Measurements from ENCODE around the gene USH1C. TPM values are rescaled to one million over a fixed set of nuclear protein-coding genes. Genes with fewer than 3 reads are reported as not detected.

The USH1C gene
- polyA plus RNA-seq, 4 donors, result 47.2 to 81.6 (median 67.8) TPM

DNA sequence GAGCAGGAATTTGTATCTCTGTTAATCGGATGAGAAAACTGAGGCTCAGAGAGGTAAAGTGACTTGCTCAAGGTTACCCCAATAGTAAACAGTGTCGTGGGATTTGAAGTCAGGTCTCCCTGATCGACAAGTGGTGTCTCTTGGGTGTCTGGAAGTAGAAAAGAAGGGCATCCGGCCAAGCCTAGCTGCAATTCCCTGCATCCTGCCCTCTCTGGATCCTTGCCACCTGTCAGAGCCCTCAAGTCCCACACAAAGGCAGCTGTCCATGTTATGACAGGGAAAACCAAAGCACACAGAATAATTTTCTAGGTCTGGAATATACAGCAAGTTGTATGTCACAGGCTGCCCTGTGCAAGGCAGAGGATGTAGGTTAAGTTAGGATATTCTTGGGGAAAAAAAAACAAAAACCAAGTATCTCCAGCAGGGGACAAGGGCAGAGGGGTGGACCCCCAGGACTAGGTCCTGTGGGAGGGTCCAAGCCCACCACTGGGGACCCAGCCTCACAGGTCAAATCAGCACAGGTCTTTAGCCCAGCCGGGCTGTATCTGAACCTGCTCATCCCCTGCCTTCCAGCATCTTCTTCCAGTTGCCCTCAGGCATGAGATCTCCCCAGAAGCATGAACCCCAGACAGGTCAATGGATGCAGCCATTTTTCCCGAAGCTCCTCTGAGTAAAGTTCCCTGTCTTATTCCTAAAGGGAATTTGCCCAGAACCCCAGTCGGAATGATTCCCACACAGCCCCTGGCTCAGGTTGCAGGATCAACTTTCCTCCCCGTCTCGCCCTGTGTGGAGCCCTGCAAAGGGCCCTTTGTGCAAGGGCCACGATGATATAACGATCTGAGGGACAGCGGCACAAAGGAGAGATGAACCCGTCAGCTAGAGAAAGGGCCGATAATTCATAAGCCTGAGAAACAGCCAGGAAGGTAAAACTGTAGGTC, 15.0 kb downstream of the USH1C start:
- DNase-seq (ENCODE audit: low read depth in 4 of 4, low spot score in 2 of 4), result no peak

DNA sequence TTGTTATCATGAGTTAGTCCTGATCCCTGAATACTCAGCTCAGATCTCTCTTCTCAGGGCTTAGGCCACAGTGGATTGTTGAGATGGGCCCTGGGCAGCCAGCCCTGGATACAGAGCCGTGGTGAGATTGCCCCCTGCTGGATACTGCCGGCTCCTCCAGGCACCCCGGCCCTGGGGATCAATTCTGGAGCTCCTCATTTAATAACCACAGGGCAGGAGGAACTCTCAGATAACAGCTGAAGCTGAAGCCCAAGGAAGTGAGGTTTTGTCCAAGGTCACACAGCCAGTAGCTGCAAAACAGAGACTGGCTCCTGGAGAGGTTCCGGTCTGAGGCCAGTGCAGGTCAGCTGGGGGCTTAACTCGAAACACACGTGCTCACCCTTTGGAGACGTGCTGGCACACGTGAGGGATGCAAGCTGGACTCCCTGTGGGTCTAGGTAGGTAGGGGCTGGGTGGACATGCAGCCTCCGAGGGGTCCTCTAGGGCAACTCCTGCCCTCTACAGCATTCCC, 16.0 kb downstream of the USH1C start:
- no peak for DNase-seq (ENCODE audit: low read depth in 4 of 4, low spot score in 2 of 4)

DNA sequence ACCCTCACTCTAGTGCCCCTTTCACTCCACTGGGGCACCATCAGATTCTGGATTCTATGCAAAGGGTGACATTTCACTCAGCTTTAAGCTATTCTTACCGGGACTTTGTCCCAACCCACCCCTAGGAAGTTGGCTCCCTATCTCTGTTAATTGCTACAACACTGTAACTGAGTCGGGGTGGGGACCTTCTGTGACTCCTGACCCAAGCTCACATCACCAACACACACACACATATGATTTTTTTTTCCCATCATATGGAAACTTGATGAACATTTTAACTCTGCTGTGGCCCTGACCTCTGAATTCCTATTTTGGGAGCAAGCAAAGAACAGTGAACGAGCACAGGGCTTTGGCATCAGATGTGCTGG, 16.6 kb downstream of the USH1C start:
- DNase-seq (ENCODE audit: low read depth in 4 of 4, low spot score in 2 of 4), result no peak

DNA sequence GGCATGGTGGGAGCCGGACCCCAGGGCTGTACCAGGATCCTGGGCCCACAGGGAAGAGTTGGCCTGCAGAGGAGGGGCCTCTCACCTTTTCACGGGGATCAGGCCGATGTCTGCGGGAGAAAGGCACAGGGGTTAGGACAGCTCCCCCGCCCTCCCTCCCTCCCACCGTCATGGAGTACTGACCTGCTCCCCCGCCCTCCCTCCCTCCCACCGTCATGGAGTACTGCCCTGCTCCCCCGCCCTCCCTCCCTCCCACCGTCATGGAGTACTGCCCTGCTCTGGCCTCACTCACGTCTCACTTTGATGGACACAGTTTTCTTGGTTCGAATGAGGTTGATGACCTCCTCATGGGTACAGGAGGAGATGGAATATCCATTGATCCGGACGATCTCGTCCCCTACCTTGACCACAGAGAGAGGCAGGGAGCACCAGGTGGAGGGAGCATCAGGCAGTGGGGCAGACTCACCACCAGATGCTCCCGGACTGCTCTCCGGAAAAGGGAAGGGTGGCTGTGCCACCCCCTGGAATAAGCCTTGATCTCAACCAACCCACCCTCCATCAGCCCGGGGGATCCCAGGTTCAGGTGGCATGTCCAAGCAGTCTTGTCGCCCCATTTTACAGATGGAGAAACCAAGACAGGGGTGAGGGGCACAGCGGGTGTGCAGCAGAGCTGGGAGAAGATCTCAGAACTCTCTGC, 17.1 kb downstream of the USH1C start:
- no peak for DNase-seq (ENCODE audit: low read depth in 4 of 4, low spot score in 2 of 4)

DNA sequence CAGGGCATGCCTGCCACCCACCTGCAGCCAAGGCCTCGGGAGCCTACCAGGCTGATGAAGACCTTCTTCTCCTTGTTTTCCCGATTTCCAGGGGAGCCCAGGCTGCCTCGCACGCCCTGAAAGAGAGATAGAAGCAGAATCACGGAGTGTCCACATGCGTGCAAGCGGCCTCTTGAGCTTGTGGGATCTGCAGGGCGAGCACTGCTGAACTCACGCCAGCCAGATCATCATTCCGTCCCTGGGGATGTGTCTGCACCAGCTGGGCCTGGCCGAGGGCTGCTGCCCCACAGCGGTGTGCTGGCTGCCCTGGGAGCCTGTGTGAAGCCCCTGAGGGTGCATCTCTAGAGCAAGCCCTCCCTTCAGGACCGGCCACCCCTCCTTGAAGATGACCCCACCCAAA, 17.9 kb downstream of the USH1C start:
- no peak for DNase-seq (ENCODE audit: low read depth in 4 of 4, low spot score in 2 of 4)

DNA sequence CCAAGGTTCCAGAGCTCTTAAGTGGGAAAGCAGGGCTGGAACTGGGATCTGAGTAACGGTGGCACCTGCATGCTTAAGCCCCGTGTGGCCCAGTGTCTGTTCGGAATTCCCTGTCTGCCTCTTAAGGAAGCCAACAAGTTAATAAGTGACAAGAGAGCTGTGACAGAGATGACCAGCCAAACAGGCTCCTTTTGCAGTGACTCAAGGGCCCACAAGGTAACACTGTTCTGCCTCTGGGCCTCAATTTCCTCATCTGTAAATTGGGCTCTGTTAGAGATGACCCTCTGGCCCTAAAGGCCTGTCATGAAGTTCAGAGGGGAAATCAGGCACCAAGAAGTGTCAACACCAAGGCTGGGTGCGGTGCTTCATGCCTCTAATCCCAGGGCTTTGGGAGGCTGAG, 18.6 kb downstream of the USH1C start:
- DNase-seq (ENCODE audit: low read depth in 4 of 4, low spot score in 2 of 4), result no peak

DNA sequence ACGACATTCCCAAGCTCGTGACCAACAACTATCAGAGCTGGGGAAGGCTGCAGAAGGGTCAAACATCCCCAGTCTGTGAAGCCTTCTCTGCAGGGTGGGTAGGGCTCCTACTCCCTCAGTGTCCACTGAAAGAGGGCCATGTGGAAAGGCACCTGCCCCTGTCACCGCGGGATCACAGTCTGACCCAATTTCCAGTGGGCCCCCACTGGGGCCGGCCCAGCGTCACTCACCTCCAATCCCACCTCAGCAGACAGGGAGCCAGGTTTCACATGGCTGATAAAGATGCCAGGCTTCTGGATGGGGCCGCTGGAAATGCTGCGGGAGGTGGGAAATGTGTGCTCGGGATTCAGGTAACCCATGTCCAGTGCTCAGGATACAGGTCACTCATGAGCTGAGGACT, 20.0 kb downstream of the USH1C start:
- no peak for DNase-seq (ENCODE audit: low read depth in 4 of 4, low spot score in 2 of 4)

DNA sequence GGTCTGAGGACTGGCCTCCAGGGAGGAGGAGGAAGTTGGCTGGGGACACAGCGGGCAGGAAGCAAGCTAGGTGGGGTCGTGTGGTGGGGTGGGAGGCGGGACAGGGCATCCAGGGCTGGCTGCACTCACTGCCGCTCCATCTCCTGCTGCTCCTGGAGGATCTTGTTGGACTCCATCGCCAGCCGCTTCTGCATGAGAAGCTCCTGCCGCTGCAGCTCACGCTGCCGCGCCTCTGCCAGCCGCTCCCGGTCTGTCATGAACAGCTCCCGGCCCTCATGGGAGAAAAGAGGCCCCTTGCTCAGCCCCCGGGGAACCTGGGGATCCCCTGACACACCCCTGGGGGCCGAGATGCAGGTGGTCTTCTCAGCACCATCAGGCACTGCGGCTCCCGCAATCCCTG, 21.6 kb downstream of the USH1C start:
- DNase-seq (ENCODE audit: low read depth in 4 of 4, low spot score in 2 of 4), result no peak

DNA sequence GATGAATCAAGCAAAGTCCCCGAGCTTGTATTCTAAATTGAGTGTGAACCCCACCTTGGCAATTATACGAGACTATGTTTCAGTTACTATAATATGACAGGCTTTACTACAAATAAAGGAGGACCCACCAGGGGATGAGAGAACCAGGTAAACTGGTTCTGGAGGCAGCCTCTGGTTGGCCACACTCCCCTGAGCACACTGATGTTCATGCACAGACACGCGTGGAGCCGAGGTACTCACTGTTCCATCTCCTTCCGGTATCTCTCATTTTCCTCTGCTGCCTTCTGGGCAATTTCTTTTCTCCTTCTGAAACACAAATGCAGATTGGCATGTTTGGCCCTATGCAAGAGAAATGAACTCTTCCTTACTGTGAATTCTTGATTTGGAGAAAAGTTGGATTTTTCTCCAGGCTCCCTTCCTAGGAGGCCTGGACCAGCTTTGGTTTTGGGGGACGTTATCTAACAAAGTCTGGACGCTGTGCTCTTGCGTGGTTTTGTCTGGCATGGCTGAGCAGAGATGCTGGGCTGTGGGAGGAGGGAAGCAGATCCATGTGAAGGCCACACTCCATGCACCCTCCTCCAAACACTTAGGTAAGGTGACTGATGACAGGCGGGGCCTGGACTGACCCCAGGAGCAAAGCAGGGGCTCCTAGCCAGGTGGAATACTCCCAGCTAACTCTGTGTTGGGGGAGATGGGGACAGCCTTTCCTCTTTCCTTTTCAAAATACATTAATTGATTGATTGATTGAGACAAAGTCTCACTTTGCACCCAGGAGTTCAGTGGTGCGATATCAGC, 22.9 kb downstream of the USH1C start:
- DNase-seq (ENCODE audit: low read depth in 4 of 4, low spot score in 2 of 4), result no peak

DNA sequence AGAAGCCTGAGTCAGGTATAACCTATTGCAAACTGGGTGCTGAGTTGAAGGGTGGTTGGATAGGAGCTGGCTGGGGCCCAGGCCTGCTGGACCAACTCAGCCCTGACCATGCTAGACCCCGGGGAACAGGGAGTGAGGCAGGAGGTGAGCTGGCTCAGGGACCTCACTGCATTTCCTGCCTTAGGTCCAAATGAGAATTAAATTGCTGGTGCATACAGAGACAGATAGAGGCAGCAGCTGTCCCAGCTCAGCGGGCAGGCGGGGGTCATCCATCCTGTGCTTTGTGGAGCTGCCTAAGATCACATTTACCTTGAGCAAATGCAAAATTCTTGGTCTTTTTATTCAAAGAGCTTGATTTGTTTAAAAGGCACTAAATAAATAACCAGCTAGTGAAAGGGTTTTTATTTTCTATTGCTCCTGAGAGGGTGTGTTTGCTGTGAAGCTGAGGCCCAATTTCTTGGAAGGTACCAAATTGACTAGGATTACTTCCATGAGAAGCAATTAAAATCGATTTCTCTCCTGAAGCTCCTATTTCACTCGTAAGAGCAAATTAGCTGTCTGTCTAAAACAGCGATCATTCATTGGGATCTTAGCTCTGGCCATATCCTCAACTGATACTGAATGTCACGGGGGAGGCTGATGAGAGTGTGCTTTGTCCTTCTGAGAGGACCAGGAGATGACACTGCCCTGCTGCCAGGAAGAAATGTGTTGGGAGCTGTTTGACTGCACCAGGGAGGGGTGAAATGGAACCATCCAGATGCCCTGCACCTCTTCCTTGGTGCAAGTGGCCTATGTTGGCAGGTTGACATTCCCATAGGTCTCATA, 24.9 kb downstream of the USH1C start:
- DNase-seq (ENCODE audit: low read depth in 4 of 4, low spot score in 2 of 4), result no peak

DNA sequence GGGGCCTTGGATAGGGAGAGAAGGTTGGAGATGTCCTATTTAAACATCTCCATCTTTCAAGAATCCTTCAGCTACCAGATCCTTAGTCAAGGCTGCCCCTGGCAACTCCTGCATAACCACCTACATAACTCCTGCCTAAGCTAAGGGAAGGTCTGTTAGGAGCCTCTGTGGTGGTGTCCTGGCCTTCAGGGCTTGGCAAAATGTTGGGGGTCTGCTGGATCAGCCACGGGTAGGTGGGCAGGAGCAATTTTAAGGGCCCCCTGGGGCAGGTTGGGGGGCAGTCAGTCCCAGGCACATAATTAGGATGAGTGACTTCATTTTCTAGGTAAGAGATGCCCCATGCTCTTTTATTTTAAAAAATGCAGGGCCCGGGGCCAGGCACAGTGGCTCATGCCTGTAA, 25.9 kb downstream of the USH1C start:
- no peak for DNase-seq (ENCODE audit: low read depth in 4 of 4, low spot score in 2 of 4)

DNA sequence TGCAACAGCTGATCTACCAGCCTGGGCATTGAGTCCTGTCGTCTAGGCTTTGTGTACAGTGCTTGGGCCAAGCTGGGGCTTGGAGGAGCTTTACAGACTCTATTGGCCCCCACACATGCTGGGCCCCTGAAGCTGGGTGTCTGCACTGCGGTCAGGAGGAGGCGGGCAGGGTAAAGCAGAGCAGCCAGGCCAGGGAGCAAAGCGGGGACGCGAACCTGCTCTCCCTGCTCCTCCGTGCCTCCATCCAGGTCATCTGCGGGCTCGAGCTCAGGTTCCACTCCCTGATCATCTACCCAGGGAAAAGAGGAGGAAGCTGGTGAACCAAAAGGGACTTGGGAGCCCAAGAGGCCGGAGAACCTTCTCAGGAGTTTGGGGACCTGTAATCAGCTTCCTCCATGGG, 27.0 kb downstream of the USH1C start:
- DNase-seq (ENCODE audit: low read depth in 4 of 4, low spot score in 2 of 4), result no peak

DNA sequence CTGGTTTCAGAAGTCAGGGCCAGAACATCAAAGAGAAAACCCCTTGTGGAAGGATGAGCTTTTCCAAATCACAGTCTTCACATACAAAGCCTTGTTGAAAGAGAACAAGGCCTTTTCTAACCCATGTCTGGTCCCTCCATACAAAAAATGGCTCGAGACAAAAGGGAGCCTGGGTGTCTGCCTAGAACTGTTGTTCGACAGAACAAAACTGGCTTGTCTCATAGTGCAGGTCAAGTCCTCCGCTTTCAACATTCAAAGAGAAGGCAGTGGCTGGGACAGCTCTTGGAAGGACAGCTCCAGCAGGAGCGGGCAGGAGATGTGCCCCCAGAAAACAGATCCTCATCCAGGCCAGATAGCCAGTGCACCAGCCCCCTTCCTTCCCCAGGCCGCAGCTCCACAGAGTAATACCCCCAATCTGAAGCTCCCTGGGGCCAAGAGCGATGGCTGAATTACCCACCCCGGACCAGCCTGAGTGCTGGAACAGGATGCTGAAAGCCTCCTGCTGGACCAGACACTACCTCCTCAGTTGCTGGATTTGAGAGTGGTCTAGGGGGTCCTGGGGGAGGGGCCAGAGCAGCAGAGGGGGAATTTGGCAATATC, 27.6 kb downstream of the USH1C start:
- no peak for DNase-seq (ENCODE audit: low read depth in 4 of 4, low spot score in 2 of 4)

DNA sequence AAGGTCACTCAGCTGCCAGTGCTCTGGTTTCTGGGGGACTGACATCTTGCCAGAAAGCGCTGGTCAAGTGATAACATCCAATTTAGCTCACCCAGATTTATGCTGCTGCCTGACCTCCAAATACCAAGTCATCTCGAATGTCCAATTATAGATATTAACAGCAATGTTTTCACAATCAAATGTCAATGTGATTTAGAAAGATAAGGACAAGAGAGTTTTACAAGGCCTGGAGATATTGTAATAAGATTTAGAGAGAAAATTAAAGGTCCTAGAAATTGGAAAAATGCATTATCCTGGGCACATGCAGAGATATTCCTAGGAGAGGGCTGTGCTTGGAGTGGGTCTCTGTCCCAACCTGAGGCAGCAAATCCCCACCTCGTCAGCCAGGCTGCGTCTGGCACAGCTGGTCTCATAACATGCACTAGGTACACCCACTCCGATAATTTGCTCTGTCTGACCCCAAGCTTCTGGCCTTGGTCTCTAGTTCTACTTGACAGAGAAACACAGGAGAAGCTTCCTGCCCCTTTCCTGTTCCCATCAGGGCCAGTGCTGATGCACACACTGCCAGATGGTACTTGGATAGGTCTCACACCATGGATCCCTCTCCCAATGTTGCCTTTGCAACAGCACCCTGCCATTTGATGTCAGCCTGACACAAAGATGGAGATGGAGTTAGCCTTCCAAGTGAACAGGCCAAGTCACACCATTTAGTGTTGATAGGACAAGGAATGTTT, 28.6 kb downstream of the USH1C start:
- no peak for DNase-seq (ENCODE audit: low read depth in 4 of 4, low spot score in 2 of 4)

DNA sequence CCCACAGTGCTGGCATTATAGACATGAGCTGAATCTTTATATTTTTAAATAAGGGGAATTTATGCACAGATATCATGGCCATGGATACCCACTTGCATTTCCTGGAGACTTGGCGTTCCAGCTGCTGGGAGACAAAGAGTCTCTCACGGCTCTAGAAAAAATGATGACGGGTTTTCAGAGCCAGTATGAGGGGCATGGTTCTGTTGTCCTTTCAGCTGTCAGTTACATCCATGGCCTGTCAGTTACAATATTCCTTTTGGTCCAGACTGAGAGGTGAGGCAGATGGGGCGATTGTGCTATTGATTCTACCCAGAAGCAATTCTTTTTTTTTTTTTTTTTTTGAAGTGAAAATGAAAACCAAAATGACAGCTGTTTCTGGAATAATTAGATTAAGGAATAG, 29.7 kb downstream of the USH1C start:
- DNase-seq (ENCODE audit: low read depth in 4 of 4, low spot score in 2 of 4), result no peak

DNA sequence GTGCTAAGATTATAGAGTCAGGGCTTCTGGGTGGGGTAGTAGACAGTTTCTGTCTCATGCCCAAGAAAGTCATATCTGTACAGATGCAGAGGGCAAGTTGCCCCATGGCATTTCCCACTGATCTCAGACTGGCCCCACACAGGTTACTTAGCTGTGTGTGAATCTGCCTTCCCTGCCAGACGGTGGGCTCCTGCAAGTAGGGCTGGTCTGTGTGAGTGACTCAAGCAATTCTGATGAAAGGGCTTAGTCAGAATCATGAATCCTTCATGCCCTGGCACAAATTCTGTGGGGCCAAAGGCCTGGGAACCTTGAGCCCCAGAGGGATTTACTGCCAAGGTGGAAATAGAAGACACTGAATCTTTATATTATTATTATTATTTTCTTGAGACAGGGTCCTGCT, 30.4 kb downstream of the USH1C start:
- DNase-seq (ENCODE audit: low read depth in 4 of 4, low spot score in 2 of 4), result no peak

DNA sequence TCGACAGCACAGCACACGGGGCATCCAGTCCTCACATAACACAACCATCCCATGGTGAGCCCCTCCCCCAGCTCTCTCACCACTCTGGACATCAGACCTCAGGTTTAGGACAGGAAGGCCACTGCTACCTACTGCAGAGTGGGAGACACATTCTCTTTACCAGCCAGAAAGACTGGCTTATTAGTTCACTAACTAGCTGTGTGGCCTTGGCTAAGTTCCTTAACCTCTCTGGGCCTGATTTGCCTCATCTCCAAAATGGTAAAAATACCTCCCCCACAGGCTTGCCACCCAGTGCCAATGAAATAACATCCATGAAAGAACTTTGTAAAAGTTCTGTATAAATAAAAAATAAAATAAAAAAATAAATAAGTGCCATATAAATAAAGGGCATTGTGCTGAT, 32.1 kb downstream of the USH1C start:
- no peak for DNase-seq (ENCODE audit: low read depth in 4 of 4, low spot score in 2 of 4)

DNA sequence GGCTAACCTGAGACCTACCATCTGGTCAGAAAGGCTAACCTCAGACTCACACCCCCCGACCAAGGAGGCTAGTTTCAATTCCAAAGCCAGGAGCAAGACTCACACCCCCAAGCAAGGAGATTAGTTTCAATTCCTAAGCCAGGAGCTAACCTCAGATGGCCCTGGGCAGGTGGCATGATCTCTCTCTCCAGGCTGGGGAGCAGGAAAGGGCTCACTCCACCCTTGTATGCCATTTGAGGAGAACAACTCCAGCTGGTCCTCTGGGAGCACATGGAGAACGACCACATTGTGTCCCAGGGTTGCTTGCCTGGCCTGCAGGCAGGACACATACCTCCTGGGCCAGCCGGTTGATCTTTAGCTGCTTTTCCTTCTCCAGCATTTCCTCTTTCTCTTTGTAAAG, 32.6 kb downstream of the USH1C start:
- no peak for DNase-seq (ENCODE audit: low read depth in 4 of 4, low spot score in 2 of 4)

DNA sequence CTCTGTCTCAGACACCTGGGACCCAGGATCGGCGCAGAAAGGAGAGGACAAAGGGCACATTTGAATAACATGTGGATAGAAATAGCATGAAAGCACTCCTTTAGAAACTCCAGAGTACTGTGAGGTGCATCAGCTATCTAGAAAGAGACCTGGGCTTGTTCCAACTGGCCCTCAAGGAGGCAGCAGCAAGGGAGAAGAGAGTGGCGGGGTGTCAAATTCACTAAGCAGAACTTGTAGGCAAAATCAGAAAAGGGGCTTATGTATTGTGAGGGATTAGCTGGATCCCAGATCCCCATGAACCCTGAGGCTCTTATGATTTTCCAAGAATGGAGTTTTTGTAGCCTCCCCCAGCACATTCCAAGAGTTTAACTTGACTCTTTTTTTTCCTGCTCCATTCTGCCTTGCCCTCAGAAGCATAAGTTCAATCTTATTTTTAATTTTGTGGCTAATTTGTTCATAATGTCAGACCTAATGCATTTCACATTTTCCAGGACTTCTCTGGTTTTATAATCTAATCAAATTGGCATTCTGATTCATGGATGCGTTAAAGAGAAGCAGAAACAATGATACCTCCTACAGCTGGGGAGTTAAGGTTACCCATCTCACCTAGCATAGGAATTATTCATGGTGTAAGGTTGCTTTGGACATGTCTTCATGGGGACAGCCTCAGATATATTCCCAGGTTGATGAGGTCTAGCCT, 33.6 kb downstream of the USH1C start:
- DNase-seq (ENCODE audit: low read depth in 4 of 4, low spot score in 2 of 4), result no peak
